CD4-positive, CD25-positive, alpha-beta regulatory T cell (primary cell): ENCODE data around the gene RBP5. TPM values are rescaled to one million over a fixed set of nuclear protein-coding genes. Genes with fewer than 3 reads are reported as not detected.

Experiments
- ATAC-seq, 2 donors: fragments of 150-1000 bp; cut with Tn5 transposase; one replicate each; pipeline ENCODE4 v1.10.0; 2021; ENCODE audit warnings: low read depth in 2 of 2, moderate number of reproducible peaks in 2 of 2, moderate library complexity in 1 of 2
- DNase-seq, 3 donors: peaks; one replicate each; pipeline versions ENCODE4 v3.0.0 to v3.0.0-alpha.2; 2012 to 2022; ENCODE audit warnings: mixed read lengths in 1 of 3
- H3K27ac ChIP-seq: one replicate; pipeline ENCODE4 v1.7.0; 2013; ENCODE audit warnings: mild to moderate bottlenecking, low read length; ENCODE audit not compliant: insufficient read depth, poor library complexity, severe bottlenecking
- H3K27me3 ChIP-seq: one replicate; pipeline ENCODE4 v1.7.0; 2013; ENCODE audit warnings: low read length; ENCODE audit not compliant: control insufficient read depth, insufficient read depth
- H3K36me3 ChIP-seq: one replicate; pipeline ENCODE4 v1.7.0; 2013; ENCODE audit warnings: mild to moderate bottlenecking, low read length, moderate library complexity; ENCODE audit not compliant: control insufficient read depth, insufficient read depth
- H3K4me1 ChIP-seq: 2 replicates; pipeline ENCODE4 v1.7.0; 2013; ENCODE audit warnings: mild to moderate bottlenecking, low read length; ENCODE audit not compliant: insufficient read depth, control insufficient read depth, poor library complexity, severe bottlenecking
- H3K4me3 ChIP-seq: one replicate; pipeline ENCODE4 v1.7.0; 2013; ENCODE audit warnings: low read depth, mild to moderate bottlenecking, low read length, moderate library complexity
- H3K9me3 ChIP-seq, 2 experiments: 1 replicate in 1 of 2; 2 replicates in 1 of 2; pipeline ENCODE4 v1.7.0; 2013; ENCODE audit warnings: low read length in 2 of 2, mild to moderate bottlenecking in 1 of 2, moderate library complexity in 1 of 2; ENCODE audit not compliant: control insufficient read depth in 2 of 2
- H3K27ac Mint-ChIP-seq, 3 donors: one replicate each; pipeline ENCODE4 v1.8.0; 2020 to 2022; ENCODE audit warnings: mild to moderate bottlenecking in 3 of 3, mixed read lengths in 3 of 3, moderate library complexity in 2 of 3
- H3K27me3 Mint-ChIP-seq: one replicate; pipeline ENCODE4 v1.8.0; 2022; ENCODE audit warnings: mild to moderate bottlenecking, mixed read lengths
- H3K36me3 Mint-ChIP-seq: one replicate; pipeline ENCODE4 v1.8.0; 2020; ENCODE audit warnings: mixed read lengths
- H3K4me1 Mint-ChIP-seq, 4 donors: one replicate each; pipeline ENCODE4 v1.8.0; 2020 to 2022; ENCODE audit warnings: mixed read lengths in 4 of 4, mild to moderate bottlenecking in 1 of 4
- H3K4me3 Mint-ChIP-seq, 4 donors: one replicate each; pipeline ENCODE4 v1.8.0; 2020 to 2022; ENCODE audit warnings: mild to moderate bottlenecking in 4 of 4, mixed read lengths in 4 of 4, moderate library complexity in 3 of 4
- H3K9me3 Mint-ChIP-seq, 7 donors: one replicate each; pipeline ENCODE4 v1.8.0; 2020 to 2022; ENCODE audit warnings: mixed read lengths in 7 of 7, mild to moderate bottlenecking in 3 of 7, moderate library complexity in 2 of 7
- polyA plus RNA-seq, 4 donors: library from polyadenylated mRNA; unstranded; fragments of 300-500 nt; fragmentation: Illumina TruSeq; gene quantifications; one replicate each; pipeline ENCODE4 v1.2.3, GENCODE V29; 2021
- total RNA-seq: library from RNA; stranded (reverse); gene quantifications from one replicate; pipeline ENCODE4 v1.2.3, GENCODE V29; 2022

Gene RBP5
- total and polyA plus RNA-seq, 5 donors from 2014 or later: not detected

DNA sequence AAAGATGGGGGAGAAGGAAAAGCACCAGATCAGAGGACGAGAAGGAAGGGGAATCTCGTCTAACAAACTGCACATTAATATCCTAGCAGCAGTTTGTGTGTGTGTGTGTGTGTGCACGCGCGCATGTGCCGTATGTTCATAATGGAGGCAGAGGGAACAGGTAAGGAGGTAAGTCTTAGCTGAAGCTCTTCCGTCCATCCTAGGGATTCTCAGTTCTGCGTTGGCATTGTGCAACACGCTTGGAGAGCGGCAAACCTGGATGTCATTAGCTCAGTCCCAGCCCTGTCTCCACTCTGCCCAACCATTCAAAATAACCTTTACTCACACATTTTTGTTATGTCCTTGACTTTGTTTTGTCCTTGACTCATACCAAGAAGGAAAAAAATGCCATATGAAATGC is 34.8 kb downstream of the RBP5 start:
- Mint-ChIP-seq H3K36me3 (peaks cover 10% of the 10 kb centered on the region), H3K27ac (peak overlapping the region in 2 of 3 donors; percentile 42), H3K9me3 (no peaks in the 10 kb centered on the region), H3K27me3 (peaks cover 7% of the 10 kb centered on the region), H3K4me3 (peak overlapping the region in 1 of 4 donors; percentile 47), H3K4me1 (peaks cover 0 to 25% (median 3%) of the 10 kb centered on the region in 4 donors)
- Histone ChIP-seq H3K27me3 (no peaks in the 10 kb centered on the region), H3K36me3 (no peaks in the 10 kb centered on the region), H3K27ac (no peak overlapping the region), H3K4me3 (no peak overlapping the region), H3K4me1 (peaks cover 8% of the 10 kb centered on the region), H3K9me3 (no peaks in the 10 kb centered on the region)
- DNase-seq (no peak), ATAC-seq (no peak)

- no peaks in the 10 kb centered on the region for H3K27me3 ChIP-seq
- H3K36me3 ChIP-seq: no peaks in the 10 kb centered on the region
- Mint-ChIP-seq H3K4me1 (peaks cover 0 to 24% (median 3%) of the 10 kb centered on the region in 4 donors), H3K27me3 (peaks cover 7% of the 10 kb centered on the region), H3K4me3 (no peak overlapping the region), H3K27ac (peak overlapping the region in 2 of 3 donors; percentile 42), H3K36me3 (peaks cover 8% of the 10 kb centered on the region), H3K9me3 (no peaks in the 10 kb centered on the region)
- H3K27ac ChIP-seq: no peak overlapping the region
- no peak overlapping the region for H3K4me3 ChIP-seq
- no peaks in the 10 kb centered on the region for H3K9me3 ChIP-seq
- H3K4me1 ChIP-seq: peaks cover 8% of the 10 kb centered on the region
- ATAC-seq (no peak), DNase-seq (no peak)
Measured at GRCh38 chr12:7093486-7093885, 35.2 kb downstream of the RBP5 start.

- no peaks in the 10 kb centered on the region for H3K9me3 ChIP-seq
- peaks cover 0 to 21% (median 3%) of the 10 kb centered on the region in 4 donors for H3K4me1 Mint-ChIP-seq
- H3K36me3 Mint-ChIP-seq: peaks cover 3% of the 10 kb centered on the region
- no peak for DNase-seq
- H3K27me3 ChIP-seq: no peaks in the 10 kb centered on the region
- no peak for ATAC-seq
- H3K27ac ChIP-seq: no peak overlapping the region
- H3K27ac Mint-ChIP-seq: peak overlapping the region in 1 of 3 donors; percentile 90
- H3K27me3 Mint-ChIP-seq: peaks cover 7% of the 10 kb centered on the region
- H3K4me1 ChIP-seq: peaks cover 8% of the 10 kb centered on the region
- H3K4me3 ChIP-seq: no peak overlapping the region
- peak overlapping the region in 1 of 4 donors; percentile 26 for H3K4me3 Mint-ChIP-seq
- H3K36me3 ChIP-seq: no peaks in the 10 kb centered on the region
- no peaks in the 10 kb centered on the region for H3K9me3 Mint-ChIP-seq
Measured at GRCh38 chr12:7092986-7093460, 35.7 kb downstream of the RBP5 start.

GRCh38 chr12:7092229-7092985 is 36.3 kb downstream of the RBP5 start, which contains the start of gene C1R:
C1R (minus strand) TSS chr12:7092445; CDS start chr12:7092388, 57 bp downstream.
- Mint-ChIP-seq H3K4me3 (peak within 1 kb of the TSS; percentile 76 to 89 (median 85)), H3K27me3 (peaks cover 7% of the 10 kb centered on the region), H3K36me3 (peaks cover 3% of the 10 kb centered on the region), H3K4me1 (peaks cover 0 to 21% (median 3%) of the 10 kb centered on the region in 4 donors), H3K27ac (peak within 1 kb of the TSS; percentile 65 to 90 (median 74)), H3K9me3 (no peaks in the 10 kb centered on the region)
- Histone ChIP-seq H3K4me3 (peak within 1 kb of the TSS; percentile 77), H3K36me3 (no peaks in the 10 kb centered on the region), H3K4me1 (peaks cover 8% of the 10 kb centered on the region), H3K27ac (peak within 1 kb of the TSS; percentile 39), H3K27me3 (no peaks in the 10 kb centered on the region), H3K9me3 (no peaks in the 10 kb centered on the region)
- DNase-seq (peak; percentile 56 to 74 (median 64)), ATAC-seq (peak; percentile 52 to 66)

DNA sequence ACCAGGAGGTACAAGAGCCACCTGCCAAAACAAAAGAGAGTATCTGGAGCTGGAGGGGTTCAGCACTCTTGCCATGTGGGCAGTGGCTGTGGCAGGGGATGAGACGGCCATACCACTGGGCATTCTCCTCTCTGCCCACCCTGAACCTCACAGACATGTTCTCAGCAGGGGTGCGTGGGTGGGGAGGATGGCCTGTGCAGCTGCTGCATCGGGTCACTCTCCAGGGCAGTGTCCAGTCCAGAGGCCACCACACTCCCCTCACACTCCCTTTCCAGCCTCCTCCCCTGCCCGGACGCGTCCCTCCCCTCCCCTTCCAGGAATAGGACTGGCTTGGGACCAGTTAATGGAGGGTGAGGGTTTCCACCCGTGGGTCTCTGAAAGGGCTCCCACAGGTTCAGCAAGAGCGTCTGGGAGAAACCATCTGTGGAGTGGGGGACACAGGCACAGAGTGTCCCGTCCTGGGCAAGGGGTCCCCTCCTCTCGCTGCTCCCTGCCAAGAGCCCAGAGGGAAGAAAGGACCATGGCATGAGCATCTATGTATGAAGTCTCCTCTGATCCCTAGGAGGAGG is 36.9 kb downstream of the RBP5 start:
- DNase-seq: no peak
- no peaks in the 10 kb centered on the region for H3K36me3 ChIP-seq
- H3K9me3 ChIP-seq: no peaks in the 10 kb centered on the region
- peaks cover 7% of the 10 kb centered on the region for H3K27me3 Mint-ChIP-seq
- no peak for ATAC-seq
- H3K9me3 Mint-ChIP-seq: no peaks in the 10 kb centered on the region
- H3K4me1 Mint-ChIP-seq: peaks cover 0 to 21% (median 3%) of the 10 kb centered on the region in 4 donors
- peak overlapping the region; percentile 76 to 89 (median 85) for H3K4me3 Mint-ChIP-seq
- no peak overlapping the region for H3K27ac ChIP-seq
- H3K4me3 ChIP-seq: peak overlapping the region; percentile 77
- peaks cover 3% of the 10 kb centered on the region for H3K36me3 Mint-ChIP-seq
- peaks cover 8% of the 10 kb centered on the region for H3K4me1 ChIP-seq
- H3K27me3 ChIP-seq: no peaks in the 10 kb centered on the region
- H3K27ac Mint-ChIP-seq: peak overlapping the region; percentile 65 to 90 (median 74)

DNA sequence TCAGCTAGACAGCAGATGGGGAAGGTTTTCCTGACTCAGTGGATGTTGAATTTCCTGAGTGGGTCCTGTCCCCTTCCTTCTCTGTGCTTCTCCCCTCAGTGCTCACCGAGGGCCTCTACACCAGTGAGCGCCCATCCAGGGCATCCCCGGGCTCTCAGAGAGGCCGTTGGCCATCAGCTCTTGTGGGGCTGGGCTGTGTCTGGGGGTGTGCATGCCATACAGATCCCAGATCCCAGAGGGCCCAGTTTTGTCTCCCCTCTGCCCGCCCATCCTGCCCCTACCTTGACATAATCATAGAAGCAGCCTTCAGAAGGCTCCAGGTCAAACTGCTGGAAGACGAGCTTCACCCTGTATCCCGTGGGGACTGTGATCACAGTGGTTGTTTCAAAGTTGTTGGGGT is 37.5 kb downstream of the RBP5 start:
- Histone ChIP-seq H3K27me3 (no peaks in the 10 kb centered on the region), H3K4me3 (no peak overlapping the region), H3K36me3 (no peaks in the 10 kb centered on the region), H3K4me1 (peaks cover 8% of the 10 kb centered on the region), H3K9me3 (no peaks in the 10 kb centered on the region), H3K27ac (no peak overlapping the region)
- Mint-ChIP-seq H3K27ac (peak overlapping the region in 1 of 3 donors; percentile 74), H3K36me3 (peaks cover 3% of the 10 kb centered on the region), H3K4me1 (peaks cover 0 to 21% (median 3%) of the 10 kb centered on the region in 4 donors), H3K27me3 (peaks cover 7% of the 10 kb centered on the region), H3K4me3 (peak overlapping the region in 1 of 4 donors; percentile 22), H3K9me3 (no peaks in the 10 kb centered on the region)
- DNase-seq (no peak), ATAC-seq (no peak)

GRCh38 chr12:7090222-7090998 is 38.3 kb downstream of the RBP5 start:
- Histone ChIP-seq H3K4me3 (no peak overlapping the region), H3K9me3 (no peaks in the 10 kb centered on the region), H3K36me3 (no peaks in the 10 kb centered on the region), H3K27ac (no peak overlapping the region), H3K27me3 (no peaks in the 10 kb centered on the region), H3K4me1 (peaks cover 8% of the 10 kb centered on the region)
- Mint-ChIP-seq H3K4me3 (peak overlapping the region in 1 of 4 donors; percentile 29), H3K9me3 (no peaks in the 10 kb centered on the region), H3K27me3 (peaks cover 7% of the 10 kb centered on the region), H3K27ac (peak overlapping the region in 1 of 3 donors; percentile 7), H3K4me1 (peaks cover 0 to 19% (median 3%) of the 10 kb centered on the region in 4 donors), H3K36me3 (peaks cover 3% of the 10 kb centered on the region)
- DNase-seq (no peak), ATAC-seq (no peak)
